ENCODE results near the gene DAP. TPM values are rescaled to one million over a fixed set of nuclear protein-coding genes. Genes with fewer than 3 reads are reported as not detected.

The DAP gene
- total and polyA plus RNA-seq, 7 donors, result 25.7 to 131 (median 38.5) TPM

DNA sequence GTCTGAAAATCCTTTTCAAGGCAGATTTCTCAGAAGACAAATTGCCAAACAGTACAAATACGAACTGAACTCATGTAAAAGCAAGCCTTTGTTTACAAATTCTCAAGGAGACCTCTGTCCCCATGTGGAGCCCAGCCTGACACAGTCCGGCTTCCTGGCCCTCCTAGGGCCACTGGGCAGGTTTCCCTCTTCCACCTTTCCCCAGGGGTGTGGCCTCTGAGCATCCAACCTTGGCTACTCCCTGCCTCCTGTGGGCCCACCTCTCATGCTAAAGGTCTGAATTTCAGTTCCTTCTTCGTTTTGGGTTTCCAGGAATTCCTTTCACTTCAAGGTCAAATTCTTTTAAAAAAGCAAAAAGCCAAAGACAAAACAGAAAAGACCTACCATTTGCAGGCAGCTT is 10.1 kb downstream of the DAP start:
- TF ChIP-seq POLR2A (IDR thresholded peaks at IDR 0.05) (no peak), EP300 (IDR thresholded peaks at IDR 0.05) (no peak), POLR2AphosphoS5 (IDR thresholded peaks at IDR 0.05) (no peak)
- TF ChIP-seq, protein P1, sequence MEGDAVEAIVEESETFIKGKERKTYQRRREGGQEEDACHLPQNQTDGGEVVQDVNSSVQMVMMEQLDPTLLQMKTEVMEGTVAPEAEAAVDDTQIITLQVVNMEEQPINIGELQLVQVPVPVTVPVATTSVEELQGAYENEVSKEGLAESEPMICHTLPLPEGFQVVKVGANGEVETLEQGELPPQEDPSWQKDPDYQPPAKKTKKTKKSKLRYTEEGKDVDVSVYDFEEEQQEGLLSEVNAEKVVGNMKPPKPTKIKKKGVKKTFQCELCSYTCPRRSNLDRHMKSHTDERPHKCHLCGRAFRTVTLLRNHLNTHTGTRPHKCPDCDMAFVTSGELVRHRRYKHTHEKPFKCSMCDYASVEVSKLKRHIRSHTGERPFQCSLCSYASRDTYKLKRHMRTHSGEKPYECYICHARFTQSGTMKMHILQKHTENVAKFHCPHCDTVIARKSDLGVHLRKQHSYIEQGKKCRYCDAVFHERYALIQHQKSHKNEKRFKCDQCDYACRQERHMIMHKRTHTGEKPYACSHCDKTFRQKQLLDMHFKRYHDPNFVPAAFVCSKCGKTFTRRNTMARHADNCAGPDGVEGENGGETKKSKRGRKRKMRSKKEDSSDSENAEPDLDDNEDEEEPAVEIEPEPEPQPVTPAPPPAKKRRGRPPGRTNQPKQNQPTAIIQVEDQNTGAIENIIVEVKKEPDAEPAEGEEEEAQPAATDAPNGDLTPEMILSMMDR (IDR thresholded peaks at IDR 0.05), result no peak
- Histone ChIP-seq H3K4me3 (no peak overlapping the region), H3K9me3 (no peaks in the 10 kb centered on the region), H3K4me1 (peaks cover 0 to 4% (median 2%) of the 10 kb centered on the region in 4 donors), H3K27me3 (no peaks in the 10 kb centered on the region), H3K36me3 (peaks cover 0 to 20% (median 9%) of the 10 kb centered on the region in 4 donors), H3K27ac (no peak overlapping the region)
- WGBS, 2 donors, result 33 to 71% methylated on average over 3 of the region's 3 CpGs
- intact Hi-C loops (cut with DNase I), result no loop called here
- no peak for DNase-seq

DNA sequence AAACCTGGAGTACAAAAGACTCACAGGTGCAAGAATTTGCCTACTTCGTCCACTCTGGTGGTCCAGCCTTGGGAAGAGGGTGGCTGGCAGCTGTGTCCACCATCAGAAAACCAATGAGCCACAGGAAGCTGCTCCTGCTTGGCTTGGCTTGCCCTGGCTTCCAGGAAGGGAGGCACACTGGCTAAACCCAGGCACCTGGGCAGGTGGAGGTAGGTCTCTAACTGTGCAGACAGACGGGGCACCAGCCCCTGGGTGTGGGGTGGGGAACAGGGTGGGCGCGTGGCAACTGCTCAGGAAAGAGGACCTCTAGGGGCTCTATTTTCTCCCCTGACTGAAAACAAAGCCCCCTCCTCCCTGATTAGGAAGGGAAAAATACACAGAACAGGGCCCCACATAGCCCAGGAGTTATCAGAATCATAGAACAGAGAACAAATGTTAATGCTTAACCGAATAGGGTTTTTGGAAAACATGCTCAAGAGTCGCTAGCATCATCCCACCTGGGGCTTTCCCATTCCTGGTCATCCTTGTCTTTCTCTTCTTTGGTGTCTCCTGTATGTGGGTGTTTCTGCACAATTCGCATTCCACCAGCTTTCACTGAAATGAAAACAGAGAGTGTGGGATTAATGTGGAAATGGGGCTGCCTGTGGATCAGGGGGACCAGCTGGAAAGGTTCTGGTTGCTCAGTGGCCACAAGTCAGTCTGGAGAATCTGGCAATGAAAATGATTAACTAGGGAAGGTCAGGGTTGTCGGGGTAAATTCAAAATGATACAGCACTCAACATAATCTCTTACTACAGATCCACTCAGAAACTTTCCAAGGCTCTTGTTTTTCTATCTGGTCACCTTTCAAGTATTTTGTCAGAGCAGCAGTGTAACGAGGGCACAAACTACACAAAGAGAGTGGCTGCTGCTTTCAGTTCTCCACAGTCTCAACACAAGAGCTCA is 13.1 kb downstream of the DAP start:
- intact Hi-C loops (cut with DNase I), result no loop called here
- Histone ChIP-seq H3K4me3 (no peak overlapping the region), H3K4me1 (peaks cover 0 to 4% (median 0%) of the 10 kb centered on the region in 4 donors), H3K27ac (no peak overlapping the region), H3K36me3 (peaks cover 0 to 37% (median 14%) of the 10 kb centered on the region in 4 donors), H3K9me3 (no peaks in the 10 kb centered on the region), H3K27me3 (no peaks in the 10 kb centered on the region)
- DNase-seq, result no peak
- WGBS, 2 donors, result 27 to 76% methylated on average over 9 of the region's 9 CpGs
- no peak for TF ChIP-seq POLR2A (IDR thresholded peaks at IDR 0.05)
- TF ChIP-seq, protein P1 (IDR thresholded peaks at IDR 0.05), result no peak
- TF ChIP-seq EP300 (IDR thresholded peaks at IDR 0.05), result no peak
- TF ChIP-seq POLR2AphosphoS5 (IDR thresholded peaks at IDR 0.05), result no peak

DNA sequence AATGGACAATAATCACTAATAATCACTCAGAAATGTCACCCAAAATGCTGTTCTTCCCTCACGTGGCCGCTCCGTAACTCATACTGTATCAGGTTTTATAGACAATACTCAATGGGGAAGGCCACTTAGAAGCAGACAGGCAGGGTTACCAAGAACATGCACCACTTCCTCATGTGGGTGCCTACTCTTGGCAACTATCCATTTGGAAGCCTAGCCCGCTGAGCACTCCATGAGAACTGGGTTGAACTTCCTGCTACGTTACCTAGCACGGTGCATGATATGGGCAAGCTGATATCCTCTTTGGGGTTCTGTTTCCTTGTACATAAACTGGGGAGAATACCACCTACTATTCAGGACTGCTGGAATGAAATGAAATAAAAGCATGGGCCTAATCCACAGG is 14.3 kb downstream of the DAP start:
- 20 to 54% methylated on average over 6 of the region's 6 CpGs for WGBS, 2 donors
- H3K4me1 ChIP-seq, result no peaks in the 10 kb centered on the region
- H3K27me3 ChIP-seq, result no peaks in the 10 kb centered on the region
- H3K4me3 ChIP-seq, result no peak overlapping the region
- H3K36me3 ChIP-seq, result peaks cover 0 to 37% (median 14%) of the 10 kb centered on the region in 4 donors
- no peaks in the 10 kb centered on the region for H3K9me3 ChIP-seq
- intact Hi-C loops (cut with DNase I), result no loop called here
- no peak for DNase-seq
- H3K27ac ChIP-seq, result no peak overlapping the region
- TF ChIP-seq POLR2A (IDR thresholded peaks at IDR 0.05), result no peak
- TF ChIP-seq, protein P1 (IDR thresholded peaks at IDR 0.05), result no peak
- no peak for TF ChIP-seq POLR2AphosphoS5 (IDR thresholded peaks at IDR 0.05)
- TF ChIP-seq EP300 (IDR thresholded peaks at IDR 0.05), result no peak

DNA sequence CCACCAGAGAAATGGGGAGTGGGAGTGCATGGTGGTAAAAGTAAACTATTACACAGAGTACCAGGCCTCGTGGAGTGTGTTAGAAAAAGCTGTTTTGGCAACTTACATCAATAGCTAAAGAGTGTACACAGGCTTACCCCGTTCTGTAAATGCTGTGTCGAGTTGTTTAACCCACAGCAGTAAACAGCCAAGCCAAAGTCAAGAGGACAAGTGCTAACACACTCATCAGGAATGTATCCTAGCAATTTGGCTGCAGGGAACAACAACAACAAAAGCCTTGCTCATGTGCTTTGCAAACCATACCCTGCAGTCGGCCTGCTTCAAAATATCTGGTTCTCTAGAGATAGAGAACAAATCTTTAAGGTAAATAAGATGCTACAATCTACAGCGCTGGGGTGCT is 15.9 kb downstream of the DAP start:
- intact Hi-C loops (cut with DNase I), result no loop called here
- WGBS, 2 donors, result 82 to 84% methylated on average over 5 of the region's 5 CpGs
- TF ChIP-seq, protein P1 (IDR thresholded peaks at IDR 0.05), result no peak
- no peak for TF ChIP-seq POLR2A (IDR thresholded peaks at IDR 0.05)
- no peak for TF ChIP-seq EP300 (IDR thresholded peaks at IDR 0.05)
- no peak for TF ChIP-seq POLR2AphosphoS5 (IDR thresholded peaks at IDR 0.05)
- H3K27ac ChIP-seq, result no peak overlapping the region
- no peak overlapping the region for H3K4me3 ChIP-seq
- peaks cover 0 to 53% (median 14%) of the 10 kb centered on the region in 4 donors for H3K36me3 ChIP-seq
- no peaks in the 10 kb centered on the region for H3K4me1 ChIP-seq
- DNase-seq, result no peak
- no peaks in the 10 kb centered on the region for H3K9me3 ChIP-seq
- H3K27me3 ChIP-seq, result no peaks in the 10 kb centered on the region
